GM18505 (cell line): Measurements from ENCODE around the gene SOBP.
A peak's percentile ranks its signal among the peaks of the same experiment; 100 is the strongest.

Experiments
- ATAC-seq: cut with Tn5 transposase; IDR thresholded peaks from one replicate; pipeline ENCODE4 v1.9.1; 2021; ENCODE audit not compliant: unreplicated experiment
- POLR2A ChIP-seq: IDR thresholded peaks from 4 replicates; pipeline ENCODE4 v1.6.1; 2011; ENCODE audit warnings: borderline replicate concordance; ENCODE audit not compliant: insufficient read depth, insufficient read length; ENCODE audit errors: extremely low read depth

SOBP gene

DNA sequence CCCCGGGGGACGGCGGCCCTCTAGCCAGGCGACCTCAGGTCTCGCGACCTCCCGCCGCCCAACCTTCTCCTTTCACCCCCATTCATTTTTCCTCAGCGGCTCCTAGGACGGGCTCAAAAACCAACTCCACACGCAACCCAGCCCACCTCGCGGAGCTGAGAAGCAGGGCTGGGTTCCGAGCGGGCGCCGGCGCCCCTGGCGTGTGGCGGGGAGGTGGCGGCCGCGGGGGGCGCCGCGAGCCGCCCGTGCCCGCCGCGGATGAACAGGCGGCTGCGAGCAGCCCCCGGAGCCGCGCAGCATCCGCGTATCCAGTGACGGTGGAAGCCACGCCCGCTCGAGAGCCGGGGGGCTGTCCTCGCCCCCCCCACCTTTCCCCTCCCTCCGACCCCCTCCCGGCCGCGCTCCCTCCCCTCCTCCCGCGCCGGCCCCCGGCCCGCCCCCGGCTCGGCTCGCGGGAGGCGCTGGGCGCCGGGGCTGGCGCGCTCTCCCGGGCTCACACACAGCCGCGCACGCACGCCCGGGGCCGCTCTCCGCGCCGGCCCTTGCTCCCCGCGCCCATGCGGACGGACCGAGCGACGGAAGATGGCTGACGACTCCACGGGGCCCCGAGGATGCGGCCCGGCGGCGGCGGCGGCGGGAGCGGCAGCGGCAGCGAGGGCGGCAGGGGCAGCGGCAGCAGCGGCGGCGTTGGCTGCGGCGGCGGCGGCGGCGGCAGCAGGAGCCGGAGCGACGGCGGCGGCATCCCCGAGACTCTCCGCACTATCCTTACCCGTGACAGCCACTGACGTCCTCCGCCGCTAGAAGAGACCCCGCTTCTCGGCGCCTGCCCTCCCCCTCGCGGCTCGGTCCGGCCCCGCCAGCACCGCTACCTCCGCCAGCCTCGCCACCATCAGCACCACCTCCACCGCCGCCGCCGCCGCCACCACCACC lies at the start of gene SOBP:
TSS of gene SOBP (plus strand) at position 482 of the 930 bp plus-strand sequence. CDS start 500 bp downstream, outside the sequence.
- no peak for ATAC-seq

DNA sequence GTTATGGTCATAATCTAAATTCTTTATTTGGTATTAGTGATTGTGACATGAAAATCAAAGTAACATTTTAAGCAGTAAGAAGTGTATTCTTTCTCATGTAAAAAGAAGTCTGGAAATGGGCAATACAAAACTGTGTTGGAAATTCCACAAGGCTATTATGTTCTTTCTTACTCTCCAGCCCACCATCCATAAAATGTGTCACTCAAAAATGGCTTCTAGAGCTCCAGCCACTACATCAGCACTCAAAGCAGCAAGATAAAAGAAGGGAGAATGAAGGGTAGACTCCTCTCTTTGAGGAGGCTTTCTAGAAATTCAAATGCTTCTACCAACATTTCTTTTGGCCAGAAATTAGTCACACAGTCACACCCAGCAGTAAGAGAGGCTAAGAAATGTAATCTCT lies 49.0 kb upstream of the SOBP start:
- no peak for TF ChIP-seq POLR2A
- no peak for ATAC-seq

More for the DNA sequence above, at the start of gene SOBP:
- no peak for TF ChIP-seq POLR2A

- no peak for TF ChIP-seq POLR2A
- no peak for ATAC-seq
Measured at GRCh38 chr6:107441682-107442081, 48.2 kb upstream of the SOBP start.

DNA sequence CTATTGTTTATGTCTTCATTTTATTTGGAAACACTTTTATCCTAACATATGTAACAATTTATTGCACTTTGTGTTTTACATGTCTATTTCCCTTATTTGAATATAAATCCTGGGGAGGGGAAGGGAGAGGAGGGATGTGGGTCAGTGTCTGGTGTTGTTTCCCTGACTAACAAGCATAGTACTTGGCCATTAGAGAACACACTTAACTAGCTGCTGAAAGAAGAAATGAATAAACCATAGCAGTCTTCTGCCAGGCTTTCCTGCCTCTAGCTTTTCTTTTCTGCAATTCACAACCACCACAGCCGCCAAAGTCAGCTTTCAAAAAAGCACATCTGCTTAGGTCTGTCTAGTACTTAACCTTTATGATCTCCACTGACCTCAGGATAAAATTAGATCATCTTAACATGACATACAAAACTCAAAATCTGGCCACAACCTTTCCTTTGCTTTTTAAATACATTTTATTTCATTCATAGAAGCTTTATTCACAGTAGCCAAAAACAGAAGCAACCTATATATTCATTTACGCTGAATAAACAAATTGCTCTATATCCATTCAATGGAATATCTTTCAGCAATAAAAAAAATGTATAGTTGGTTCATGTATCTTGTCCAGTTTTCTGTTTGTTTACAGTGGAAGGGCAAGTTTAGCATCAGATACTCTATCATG lies 46.8 kb upstream of the SOBP start:
- no peak for TF ChIP-seq POLR2A
- ATAC-seq: no peak

GRCh38 chr6:107443608-107444267 lies 46.2 kb upstream of the SOBP start:
- ATAC-seq: no peak
- TF ChIP-seq POLR2A: no peak

- TF ChIP-seq POLR2A: no peak
- ATAC-seq: no peak
Measured at GRCh38 chr6:107444277-107444676, 45.6 kb upstream of the SOBP start.

DNA sequence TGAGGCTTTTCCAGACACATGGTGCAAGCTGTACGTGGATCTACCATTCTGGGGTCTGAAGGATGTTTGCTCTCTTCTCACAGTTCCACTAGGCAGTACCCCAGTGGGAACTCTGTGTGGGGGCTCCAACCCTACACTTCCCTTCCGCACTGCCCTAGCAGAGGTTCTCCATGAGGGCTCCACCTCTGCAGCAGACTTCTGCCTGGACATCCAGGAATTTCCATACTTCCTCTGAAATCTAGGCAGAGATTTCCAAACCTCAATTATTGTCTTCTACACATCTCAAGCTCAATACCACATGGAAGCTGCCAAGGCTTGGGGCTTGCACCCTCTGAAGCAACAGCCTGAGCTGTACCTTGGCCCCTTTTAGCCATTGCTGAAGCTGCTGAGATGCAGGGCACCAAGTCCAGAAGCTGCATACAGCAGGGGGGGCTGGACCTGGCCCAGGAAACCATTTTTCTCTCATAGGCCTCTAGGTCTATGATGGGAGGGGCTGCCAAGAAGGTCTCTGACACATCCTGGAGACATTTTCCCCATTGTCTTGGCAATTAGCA lies 42.2 kb upstream of the SOBP start:
- no peak for ATAC-seq
- no peak for TF ChIP-seq POLR2A

- no peak for ATAC-seq
- TF ChIP-seq POLR2A: no peak
Measured at GRCh38 chr6:107448776-107449175, 41.1 kb upstream of the SOBP start.

DNA sequence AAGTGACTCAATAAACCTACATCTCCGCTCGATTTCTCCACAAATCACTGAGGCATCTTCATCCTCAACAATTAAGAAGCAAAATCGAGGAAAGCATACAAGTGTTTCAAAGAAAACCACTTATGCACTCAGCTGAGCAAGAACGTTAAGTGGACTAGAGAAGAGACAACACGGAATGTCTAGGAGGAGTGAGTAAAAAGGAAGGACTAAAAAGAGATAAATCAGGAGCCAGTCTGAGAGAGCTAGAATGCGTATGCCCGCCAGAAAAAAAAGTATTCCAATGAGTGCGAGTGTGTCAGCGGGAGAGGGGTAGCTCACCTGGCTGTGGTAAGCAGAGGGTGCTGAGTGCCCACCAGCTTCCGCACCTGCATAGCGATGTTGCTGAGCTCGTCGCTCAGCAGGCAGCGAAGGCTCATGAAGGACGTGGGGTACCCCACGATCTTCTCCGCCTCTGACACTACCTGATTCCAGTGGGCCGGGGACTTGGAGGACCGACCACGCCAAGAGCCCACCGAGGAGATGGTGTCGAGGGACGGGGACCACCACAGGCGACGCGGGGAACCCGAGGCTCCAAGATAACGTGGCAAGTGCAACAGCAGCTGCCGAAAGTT lies 31.1 kb upstream of the SOBP start:
- TF ChIP-seq POLR2A: no peak
- ATAC-seq: peak; percentile 35

DNA sequence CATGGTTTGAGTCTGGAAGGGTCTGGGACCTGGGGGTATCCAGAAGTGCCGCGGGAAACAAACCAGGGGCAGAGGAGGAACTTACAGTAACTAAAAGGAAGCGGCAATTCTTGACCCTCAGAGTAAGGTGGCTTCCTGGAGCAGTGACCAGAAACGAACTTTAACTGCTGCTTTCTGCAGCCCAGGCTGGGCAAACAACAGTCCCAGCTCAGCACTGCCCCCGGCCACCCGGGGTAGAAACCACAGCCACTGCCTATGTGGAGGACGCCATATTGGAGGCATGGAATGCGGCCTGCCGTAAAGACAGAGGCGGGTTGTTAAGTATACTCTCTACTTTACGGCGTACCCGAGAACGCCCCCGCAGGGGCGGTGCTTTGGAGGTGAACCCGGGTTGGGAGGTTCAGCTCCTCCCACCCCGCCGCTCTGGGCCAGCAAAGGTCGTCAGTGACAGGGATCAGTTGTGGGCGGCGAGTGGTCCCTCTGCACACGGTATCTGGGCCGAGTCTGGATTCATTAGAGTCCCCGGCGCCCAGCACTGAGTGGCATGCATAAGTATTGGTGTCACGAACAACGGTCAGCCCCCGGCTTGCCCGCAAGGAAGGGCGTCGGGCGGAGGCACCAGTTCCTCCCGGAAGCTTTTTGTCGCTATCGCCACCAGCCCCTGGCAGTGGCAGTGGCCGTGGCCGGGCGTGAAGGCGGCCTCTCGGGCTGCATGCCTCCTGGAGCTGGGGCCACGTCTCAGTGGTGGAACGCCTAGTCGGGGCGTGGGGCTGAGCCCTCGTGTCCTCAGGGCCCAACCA lies 30.4 kb upstream of the SOBP start, which contains the start of gene PDSS2:
TSS of gene PDSS2 (minus strand) at position 282 of the 800 bp plus-strand sequence. CDS start at position 3, 279 bp downstream.
- peak; percentile 88 for ATAC-seq
- peak; percentile 99 for TF ChIP-seq POLR2A

- ATAC-seq: no peak
- no peak for TF ChIP-seq POLR2A
Measured at GRCh38 chr6:107460083-107460631, 29.8 kb upstream of the SOBP start.

DNA sequence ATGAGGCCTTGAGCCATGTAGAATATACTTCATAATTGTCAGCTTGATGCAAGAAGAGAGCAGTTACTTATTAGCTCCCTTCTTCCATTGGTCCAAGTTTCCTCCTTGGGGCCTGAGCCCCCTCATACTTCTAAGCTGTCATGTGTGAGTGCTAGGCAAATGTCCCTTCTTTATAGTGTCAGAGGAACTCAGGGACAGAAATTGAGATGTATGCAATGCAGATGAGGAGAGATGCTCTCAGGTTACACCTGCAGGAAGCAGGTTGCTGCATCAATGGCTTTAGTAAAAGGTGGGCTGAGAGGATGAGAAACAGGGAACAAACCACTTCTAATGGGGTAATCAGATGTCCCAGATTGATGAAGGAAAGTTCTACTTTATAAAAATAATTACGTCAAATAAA lies 23.9 kb upstream of the SOBP start:
- no peak for ATAC-seq
- TF ChIP-seq POLR2A: no peak

GRCh38 chr6:107470364-107470763 lies 19.6 kb upstream of the SOBP start:
- no peak for ATAC-seq

More at GRCh38 chr6:107470364-107470763, 19.6 kb upstream of the SOBP start:
- TF ChIP-seq POLR2A: no peak
